B cell (primary cell): ENCODE measurements around the gene WNT9A.

Experiments
- CTCF ChIP-seq: fragments of 200-600 bp; IDR thresholded peaks from one replicate; pipeline ENCODE4 v1.8.0; 2022; ENCODE audit warnings: antibody characterized with exemption, mild to moderate bottlenecking
- EZH2 ChIP-seq: IDR thresholded peaks from 2 replicates; pipeline ENCODE4 v1.6.1; 2012; ENCODE audit warnings: borderline replicate concordance, low read depth, mild to moderate bottlenecking, moderate library complexity, low read length; ENCODE audit not compliant: insufficient read depth, poor library complexity, severe bottlenecking

- TF ChIP-seq CTCF (no peak), EZH2 (no peak)
These were observed 20.5 kb downstream of the WNT9A start for GRCh38 chr1:227926896-227927885.
